HG03060 (cell line): ENCODE data around the gene PIK3CA.
"Not testable (repeated sequence)": the region's sequence is repeated elsewhere in the genome, so short reads cannot be mapped to it uniquely, and the experiment has no call there.

ENCODE experiments used
- ATAC-seq: cut with Tn5 transposase; IDR thresholded peaks from one replicate; pipeline ENCODE4 v1.9.1; 2021; ENCODE audit warnings: low read depth, moderate number of reproducible peaks; ENCODE audit not compliant: unreplicated experiment

Gene PIK3CA

DNA sequence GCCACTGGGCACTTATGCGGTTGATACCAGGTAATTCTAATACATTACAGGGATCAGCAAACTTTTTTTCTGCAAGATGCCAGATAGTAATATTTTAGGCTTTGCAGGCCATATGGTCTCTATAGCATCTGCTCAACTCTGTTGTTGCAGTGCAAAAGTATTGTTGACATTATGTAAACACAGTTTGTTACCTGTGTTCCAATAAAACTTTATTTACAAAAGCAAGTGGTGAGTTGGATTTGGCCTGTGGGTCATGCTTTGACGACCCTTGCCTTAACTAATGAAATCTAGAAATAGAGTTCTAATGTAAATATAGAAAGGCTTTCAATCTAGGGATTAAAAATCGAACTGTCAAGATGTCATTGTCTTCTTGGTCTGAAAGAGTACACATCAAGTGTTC lies 44.4 kb downstream of the PIK3CA start:
- no peak for ATAC-seq

GRCh38 chr3:179194931-179195330 lies 46.8 kb downstream of the PIK3CA start:
- no peak for ATAC-seq

DNA sequence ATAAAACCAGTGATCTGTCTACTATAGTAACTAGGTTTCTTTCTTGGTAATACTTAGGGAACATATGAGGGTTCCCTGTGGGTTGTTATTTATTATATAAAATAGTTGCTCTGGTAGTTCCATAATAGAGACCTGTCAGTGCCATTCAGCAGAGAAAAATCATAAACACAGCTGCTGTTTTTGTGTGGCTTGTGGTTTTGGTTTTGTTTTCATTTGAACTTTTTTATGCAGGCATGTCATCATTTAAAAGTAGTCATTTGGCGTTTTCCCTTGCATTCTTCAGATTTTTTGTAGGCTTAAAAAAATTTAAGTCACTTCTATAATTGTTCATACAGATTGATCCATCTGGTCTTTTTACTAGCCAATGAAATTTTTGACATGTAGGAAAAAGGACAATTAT lies 47.9 kb downstream of the PIK3CA start:
- peak; percentile 92 for ATAC-seq

DNA sequence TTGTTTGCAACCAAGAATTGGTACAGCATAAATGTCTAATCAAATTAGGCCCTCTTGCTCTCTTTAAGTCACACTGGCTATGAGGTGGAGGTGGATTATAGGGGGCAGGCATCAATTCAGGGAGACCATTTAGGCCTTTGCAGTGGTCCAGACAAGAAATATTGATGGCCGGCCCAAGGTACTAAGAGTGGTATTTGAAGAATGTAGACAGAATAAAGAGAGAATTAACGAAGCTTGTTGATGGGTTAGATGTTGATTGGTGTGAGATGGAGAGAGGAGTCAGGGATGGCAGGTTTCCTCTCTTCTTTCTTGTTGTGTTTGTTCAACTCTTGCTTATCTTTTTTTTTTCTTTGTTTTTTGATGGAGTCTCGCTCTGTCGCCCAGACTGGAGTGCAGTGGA lies 48.5 kb downstream of the PIK3CA start:
- no peak for ATAC-seq

- no peak for ATAC-seq
Measured at GRCh38 chr3:179200790-179201189, 52.6 kb downstream of the PIK3CA start.

GRCh38 chr3:179215550-179215949 lies 67.4 kb downstream of the PIK3CA start:
- ATAC-seq, result not testable (repeated sequence)

GRCh38 chr3:179218213-179218612 lies 70.1 kb downstream of the PIK3CA start:
- ATAC-seq, result not testable (repeated sequence)

DNA sequence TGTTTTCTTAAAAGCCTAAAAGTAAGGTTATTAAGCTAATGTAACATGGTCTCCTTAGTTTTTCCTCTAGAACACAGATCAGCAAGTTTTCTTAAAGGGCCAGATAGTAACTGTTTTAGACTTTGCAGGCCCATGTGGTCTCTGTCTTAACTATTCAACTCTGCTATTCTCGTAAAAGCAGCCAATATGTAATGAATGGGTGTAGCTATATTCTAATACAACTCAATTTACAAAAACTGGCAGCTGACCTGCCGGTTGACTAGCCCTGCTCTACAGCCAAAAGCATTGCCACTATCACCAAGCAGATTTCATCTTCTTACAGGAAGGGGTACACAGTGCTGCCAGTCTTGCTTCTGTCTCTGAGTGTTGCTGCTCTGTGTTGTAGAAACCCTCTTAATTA lies 75.4 kb downstream of the PIK3CA start:
- ATAC-seq, result no peak

DNA sequence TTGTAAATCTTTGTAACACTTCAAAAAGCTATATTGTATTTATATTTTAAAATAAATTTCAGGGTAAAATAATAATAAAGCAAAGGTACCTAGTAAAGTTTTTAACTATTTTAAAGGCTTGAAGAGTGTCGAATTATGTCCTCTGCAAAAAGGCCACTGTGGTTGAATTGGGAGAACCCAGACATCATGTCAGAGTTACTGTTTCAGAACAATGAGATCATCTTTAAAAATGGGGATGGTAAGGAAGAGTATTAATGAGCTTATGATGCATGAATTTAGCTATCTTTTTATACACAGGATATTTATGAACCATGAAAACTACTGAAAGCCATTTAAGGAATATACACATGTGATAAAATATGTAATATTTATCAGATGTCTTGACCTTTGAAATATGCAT lies 76.4 kb downstream of the PIK3CA start:
- no peak for ATAC-seq

DNA sequence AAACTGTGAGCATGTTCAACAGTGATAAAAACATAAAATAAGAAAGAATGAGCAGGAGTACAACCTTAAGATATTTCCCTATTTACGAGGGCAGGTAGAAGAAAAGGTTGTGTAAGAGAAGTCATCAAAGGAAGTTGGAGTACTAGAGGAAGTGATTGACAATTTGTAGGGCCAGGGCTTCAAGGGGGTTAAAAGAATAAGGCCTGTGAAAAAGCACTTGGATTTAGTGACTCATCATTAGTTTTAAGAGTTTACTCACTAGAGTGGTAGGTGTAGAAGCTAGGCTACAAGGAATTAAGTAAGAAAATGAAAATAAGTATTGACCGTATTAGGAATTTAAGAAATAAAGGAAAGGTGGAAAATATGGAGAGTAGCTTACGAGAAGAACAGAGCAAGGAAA lies 79.2 kb downstream of the PIK3CA start:
- no peak for ATAC-seq

- ATAC-seq, result no peak
Measured at GRCh38 chr3:179229177-179229576, 81.0 kb downstream of the PIK3CA start.

DNA sequence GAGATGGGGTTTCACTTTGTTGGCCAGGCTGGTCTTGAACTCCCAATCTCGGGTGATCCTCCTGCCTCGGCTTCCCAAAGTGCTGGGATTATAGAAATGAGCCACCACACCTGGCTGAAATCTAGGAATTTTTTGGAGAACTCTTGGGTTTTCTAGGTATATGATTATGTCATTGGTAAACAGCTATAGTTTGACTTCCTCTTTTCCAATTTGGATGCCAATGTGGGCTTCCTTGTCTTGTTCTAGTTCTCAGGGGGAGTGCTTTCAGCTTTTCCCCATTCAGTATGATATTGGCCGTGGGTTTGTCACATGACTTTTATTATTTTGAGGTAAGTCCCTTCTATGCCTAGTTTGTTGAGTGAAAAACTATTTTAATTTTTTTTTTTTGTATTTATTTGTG lies 84.9 kb downstream of the PIK3CA start:
- ATAC-seq, result no peak

- no peak for ATAC-seq
Measured at GRCh38 chr3:179234199-179234598, 86.0 kb downstream of the PIK3CA start.

DNA sequence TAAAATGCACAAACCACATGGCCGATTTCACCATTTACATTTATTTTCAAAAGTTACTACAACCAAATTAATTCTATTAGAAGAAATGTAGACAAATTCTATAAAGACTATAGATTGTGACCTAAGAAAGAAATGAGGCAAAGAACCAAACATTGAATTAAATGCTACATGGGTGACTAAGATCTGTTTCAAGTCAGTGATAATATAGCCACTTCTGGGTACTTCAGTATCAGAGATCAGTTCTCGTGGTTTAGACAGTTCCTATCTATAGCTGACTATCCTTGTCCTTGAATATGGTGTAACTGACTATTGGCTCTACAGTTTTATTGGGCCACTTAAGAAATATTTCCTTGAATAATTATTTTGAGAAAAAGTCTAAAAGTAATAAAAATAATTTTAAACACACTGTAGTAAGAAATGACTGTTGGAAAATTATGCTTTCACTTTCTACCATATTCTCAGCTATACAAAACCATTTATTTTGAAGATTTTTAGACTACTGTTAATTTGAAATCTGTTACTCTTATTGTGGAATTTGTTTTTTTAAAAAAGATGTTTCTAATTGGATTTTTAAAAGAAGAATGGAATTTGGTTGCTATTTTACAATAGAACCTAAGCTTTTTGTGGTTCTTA lies 88.6 kb downstream of the PIK3CA start:
- ATAC-seq, result peak; percentile 70

GRCh38 chr3:179240299-179240698 lies 92.1 kb downstream of the PIK3CA start:
- not testable (repeated sequence) for ATAC-seq

DNA sequence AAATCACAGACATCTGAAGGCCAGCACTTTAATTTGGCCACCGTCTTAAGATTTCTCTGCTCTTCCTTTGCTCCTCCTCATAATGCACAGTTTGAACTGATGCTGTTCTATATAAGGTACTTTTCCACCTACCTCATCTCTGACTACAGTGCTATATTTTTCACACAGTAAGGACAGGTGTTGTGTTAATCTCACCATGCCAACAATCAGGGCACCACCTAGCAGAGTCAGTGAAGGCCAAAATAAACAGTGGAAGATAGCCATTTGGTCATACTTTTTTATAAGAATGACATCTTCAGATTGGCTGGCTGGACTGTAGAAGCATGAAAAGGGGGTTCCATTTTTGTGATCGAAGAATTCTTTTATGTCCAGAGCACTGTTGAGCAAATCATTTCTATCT lies 94.7 kb downstream of the PIK3CA start:
- not testable (repeated sequence) for ATAC-seq

DNA sequence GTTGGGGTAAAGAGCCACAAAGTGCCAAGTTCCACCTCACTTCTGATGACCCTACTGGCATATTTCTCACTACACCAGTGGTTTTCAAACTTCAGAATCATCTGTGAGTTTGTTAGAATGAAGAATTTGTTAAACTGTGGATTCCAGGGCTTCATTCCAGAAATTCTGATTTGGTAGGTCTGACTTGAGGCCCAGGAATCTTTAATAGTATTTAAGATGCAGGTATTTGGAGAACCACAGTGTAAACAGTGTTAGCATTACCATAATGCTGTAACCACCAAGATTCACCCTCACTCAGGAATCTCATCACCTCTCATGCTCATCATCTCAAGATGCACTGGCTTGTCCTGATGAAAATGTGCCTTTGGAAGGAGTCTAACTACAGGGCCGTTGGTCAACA lies 96.7 kb downstream of the PIK3CA start:
- no peak for ATAC-seq

DNA sequence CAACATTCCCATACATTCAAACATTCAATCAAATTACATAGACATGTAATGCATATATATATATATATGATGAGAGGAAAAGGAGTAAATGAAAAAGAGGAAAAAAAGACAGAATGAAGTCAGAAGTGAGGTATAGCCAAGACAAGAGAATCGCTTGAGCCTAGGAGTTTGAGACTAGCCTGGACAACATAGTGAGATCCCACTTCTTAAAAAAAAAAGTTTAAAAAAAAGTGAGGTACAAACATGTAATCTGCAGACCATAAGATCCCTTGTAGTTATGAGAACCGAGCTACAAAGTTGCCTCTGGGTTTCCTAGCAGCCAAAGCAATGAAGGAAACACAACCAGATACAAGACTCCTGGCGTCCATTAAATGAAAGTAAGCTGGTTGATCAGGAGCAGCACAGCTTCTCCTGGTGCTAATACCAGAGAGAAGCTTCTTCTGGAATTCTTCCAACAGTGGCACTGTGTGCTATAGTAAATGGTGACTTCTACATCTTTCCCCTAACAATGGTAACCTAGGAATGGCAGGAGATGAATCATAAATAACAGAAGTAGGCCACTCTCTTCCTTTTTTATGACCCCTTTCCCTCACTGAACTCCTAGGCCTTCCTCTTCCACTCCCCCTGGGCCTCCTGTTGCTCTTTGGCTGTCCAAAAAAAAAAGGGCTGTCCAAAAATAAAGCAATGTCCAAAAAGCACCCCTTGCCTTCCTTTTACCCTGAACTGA lies 99.3 kb downstream of the PIK3CA start:
- ATAC-seq, result no peak

- ATAC-seq, result no peak
Measured at GRCh38 chr3:179250803-179251476, 102.8 kb downstream of the PIK3CA start, which contains the start of gene KCNMB3. KCNMB3 (minus strand) TSS chr3:179251114; CDS start chr3:179250990, 124 bp downstream.

- ATAC-seq, result no peak
Measured at GRCh38 chr3:179256813-179257212, 108.7 kb downstream of the PIK3CA start.

DNA sequence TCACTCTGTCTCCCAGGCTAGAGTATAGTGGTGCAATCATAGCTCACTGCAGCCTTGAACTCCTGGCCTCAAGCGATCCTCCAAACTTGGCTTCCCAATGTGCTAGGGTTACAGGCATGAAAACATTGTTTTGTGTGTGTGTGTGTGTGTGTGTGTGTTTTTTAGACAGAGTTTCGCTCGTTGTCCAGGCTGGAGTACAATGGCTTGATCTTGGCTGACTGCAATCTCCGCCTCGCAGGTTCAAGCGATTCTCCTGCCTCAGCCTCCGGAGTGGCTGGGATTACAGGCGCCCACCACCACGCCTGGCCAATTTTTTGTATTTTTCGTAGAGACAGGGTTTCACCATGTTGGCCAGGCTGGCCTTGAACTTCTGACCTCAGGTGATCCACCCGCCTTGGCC lies 109.6 kb downstream of the PIK3CA start:
- ATAC-seq, result not testable (repeated sequence)

GRCh38 chr3:179258820-179259219 lies 110.7 kb downstream of the PIK3CA start:
- ATAC-seq, result no peak
